ENCODE measurements around the gene CLASP1.

GRCh38 chr2:121611730-121612705 is 37.2 kb downstream of the CLASP1 start:
- TF ChIP-seq POLR2A (IDR thresholded peaks at IDR 0.05) (no peak), CTCF (IDR thresholded peaks at IDR 0.05) (no peak), EP300 (IDR thresholded peaks at IDR 0.05; ENCODE audit: low read depth) (no peak), POLR2AphosphoS5 (IDR thresholded peaks at IDR 0.05) (no peak)
